SKM-1 treated with dmso at 0.1 percent for 144 hours (cell line): ENCODE measurements around the gene GTSF1L.
A peak's percentile ranks its signal among the peaks of the same experiment; 100 is the strongest.

Source experiments
- DNase-seq: peaks from one replicate; lab custom pipeline; 2025; ENCODE audit not compliant: unreplicated experiment; lab: John Stamatoyannopoulos, UW

Gene GTSF1L

GRCh38 chr20:43746344-43747137 lies 19.7 kb upstream of the GTSF1L start:
- DNase-seq: no peak

- DNase-seq: peak; percentile 91
These were observed 18.3 kb upstream of the GTSF1L start for GRCh38 chr20:43744966-43745730.

- DNase-seq: no peak
These were observed 17.4 kb upstream of the GTSF1L start for GRCh38 chr20:43744151-43744611.

GRCh38 chr20:43740642-43741041 lies 13.8 kb upstream of the GTSF1L start:
- DNase-seq: no peak

- DNase-seq: no peak
These were observed 12.4 kb upstream of the GTSF1L start for GRCh38 chr20:43739148-43739749.

- no peak for DNase-seq
These were observed 11.1 kb upstream of the GTSF1L start for GRCh38 chr20:43737925-43738324.

- no peak for DNase-seq
These were observed 9.9 kb upstream of the GTSF1L start for GRCh38 chr20:43736588-43737158.

- DNase-seq: no peak
These were observed 5.1 kb upstream of the GTSF1L start for GRCh38 chr20:43731927-43732326.

GRCh38 chr20:43731469-43731868 lies 4.7 kb upstream of the GTSF1L start:
- DNase-seq: no peak

GRCh38 chr20:43728686-43729255 lies 2.0 kb upstream of the GTSF1L start:
- DNase-seq: no peak

GRCh38 chr20:43727980-43728590 lies 1.3 kb upstream of the GTSF1L start:
- no peak for DNase-seq

GRCh38 chr20:43726333-43726732 lies 469 bp downstream of the GTSF1L start:
- DNase-seq: no peak

- no peak for DNase-seq
These were observed 1.1 kb downstream of the GTSF1L start for GRCh38 chr20:43725666-43726065.

GRCh38 chr20:43724383-43724782 lies 2.4 kb downstream of the GTSF1L start:
- peak; percentile 45 for DNase-seq

GRCh38 chr20:43723735-43724134 lies 3.1 kb downstream of the GTSF1L start:
- no peak for DNase-seq

- no peak for DNase-seq
These were observed 3.6 kb downstream of the GTSF1L start for GRCh38 chr20:43723186-43723585.

GRCh38 chr20:43722153-43722505 lies 4.7 kb downstream of the GTSF1L start:
- no peak for DNase-seq

GRCh38 chr20:43721429-43722152 lies 5.2 kb downstream of the GTSF1L start:
- no peak for DNase-seq

GRCh38 chr20:43721097-43721428 lies 5.7 kb downstream of the GTSF1L start:
- DNase-seq: no peak

- DNase-seq: no peak
These were observed 6.8 kb downstream of the GTSF1L start for GRCh38 chr20:43720007-43720406.
